GM12873 (cell line): ENCODE data around the gene CADPS2.
A peak's percentile ranks its signal among the peaks of the same experiment; 100 is the strongest.

Experiments used
- TF ChIP-seq, protein P1 (sequence below): IDR thresholded peaks from 2 replicates; pipeline ENCODE4 v1.5.1; 2012; ENCODE audit warnings: low read depth, mild to moderate bottlenecking, moderate library complexity, low read length, control low read depth; ENCODE audit not compliant: insufficient read depth; ENCODE audit errors: missing control alignments

The CADPS2 gene

DNA sequence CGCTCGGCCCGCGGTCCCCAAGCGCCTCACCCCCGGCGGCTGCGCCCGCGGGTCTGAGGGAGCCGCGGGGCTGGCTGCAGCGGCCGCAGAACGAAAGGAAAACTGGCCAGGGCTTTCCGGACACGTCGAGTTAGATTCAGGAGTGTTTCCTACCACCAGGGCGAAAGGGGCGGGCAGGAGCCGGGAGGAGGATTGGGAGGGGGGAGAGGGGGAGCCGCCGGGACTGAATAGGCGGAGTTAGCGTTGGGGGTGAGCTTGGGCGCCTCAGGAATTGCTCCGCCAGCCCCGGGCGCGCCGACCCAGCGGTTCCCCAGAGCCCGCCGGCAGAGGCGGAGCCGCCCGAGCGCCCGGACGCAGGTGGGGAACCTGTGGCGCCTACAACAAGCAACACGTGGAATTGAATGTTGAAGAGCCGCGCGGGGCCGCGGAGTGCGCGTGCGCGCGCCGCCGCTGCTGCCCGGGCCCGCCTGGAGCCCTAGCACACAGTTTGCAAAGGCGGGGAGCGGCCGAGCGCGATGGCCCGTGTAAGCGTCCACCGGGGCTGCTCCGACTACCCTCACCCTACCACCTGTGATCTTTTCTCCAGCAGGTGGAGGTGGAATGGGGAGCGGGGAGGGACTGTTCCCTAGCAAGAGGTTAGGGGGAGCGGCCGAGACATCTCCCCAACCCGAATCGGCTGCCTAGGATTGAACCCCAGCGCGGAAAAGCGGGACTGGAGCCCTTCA, at the start of gene CADPS2:
CADPS2 (minus strand) TSS at position 104 of the 725 bp plus-strand sequence. CDS start 123 bp downstream, outside the sequence.
- TF ChIP-seq, protein P1, sequence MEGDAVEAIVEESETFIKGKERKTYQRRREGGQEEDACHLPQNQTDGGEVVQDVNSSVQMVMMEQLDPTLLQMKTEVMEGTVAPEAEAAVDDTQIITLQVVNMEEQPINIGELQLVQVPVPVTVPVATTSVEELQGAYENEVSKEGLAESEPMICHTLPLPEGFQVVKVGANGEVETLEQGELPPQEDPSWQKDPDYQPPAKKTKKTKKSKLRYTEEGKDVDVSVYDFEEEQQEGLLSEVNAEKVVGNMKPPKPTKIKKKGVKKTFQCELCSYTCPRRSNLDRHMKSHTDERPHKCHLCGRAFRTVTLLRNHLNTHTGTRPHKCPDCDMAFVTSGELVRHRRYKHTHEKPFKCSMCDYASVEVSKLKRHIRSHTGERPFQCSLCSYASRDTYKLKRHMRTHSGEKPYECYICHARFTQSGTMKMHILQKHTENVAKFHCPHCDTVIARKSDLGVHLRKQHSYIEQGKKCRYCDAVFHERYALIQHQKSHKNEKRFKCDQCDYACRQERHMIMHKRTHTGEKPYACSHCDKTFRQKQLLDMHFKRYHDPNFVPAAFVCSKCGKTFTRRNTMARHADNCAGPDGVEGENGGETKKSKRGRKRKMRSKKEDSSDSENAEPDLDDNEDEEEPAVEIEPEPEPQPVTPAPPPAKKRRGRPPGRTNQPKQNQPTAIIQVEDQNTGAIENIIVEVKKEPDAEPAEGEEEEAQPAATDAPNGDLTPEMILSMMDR, result no peak

DNA sequence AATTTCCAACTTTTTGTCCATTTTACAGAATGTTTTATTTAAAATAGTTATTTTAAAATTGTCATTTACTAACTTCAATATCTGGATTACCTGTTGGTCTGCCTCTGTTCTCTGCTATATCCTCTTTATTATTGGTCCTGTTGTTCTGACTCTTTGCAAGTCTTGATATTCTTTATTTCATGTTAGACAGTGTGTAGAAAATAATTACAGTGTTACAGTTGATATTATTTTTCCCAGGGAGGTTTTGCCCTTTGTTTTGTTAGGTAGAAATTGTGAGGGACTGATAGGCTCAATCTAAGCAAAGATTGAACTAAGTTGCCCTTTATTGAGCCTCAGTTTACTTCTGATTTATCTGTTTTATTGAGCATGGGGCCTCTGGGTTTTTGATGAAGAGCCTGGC, 49.4 kb upstream of the CADPS2 start:
- TF ChIP-seq, protein P1, result no peak

DNA sequence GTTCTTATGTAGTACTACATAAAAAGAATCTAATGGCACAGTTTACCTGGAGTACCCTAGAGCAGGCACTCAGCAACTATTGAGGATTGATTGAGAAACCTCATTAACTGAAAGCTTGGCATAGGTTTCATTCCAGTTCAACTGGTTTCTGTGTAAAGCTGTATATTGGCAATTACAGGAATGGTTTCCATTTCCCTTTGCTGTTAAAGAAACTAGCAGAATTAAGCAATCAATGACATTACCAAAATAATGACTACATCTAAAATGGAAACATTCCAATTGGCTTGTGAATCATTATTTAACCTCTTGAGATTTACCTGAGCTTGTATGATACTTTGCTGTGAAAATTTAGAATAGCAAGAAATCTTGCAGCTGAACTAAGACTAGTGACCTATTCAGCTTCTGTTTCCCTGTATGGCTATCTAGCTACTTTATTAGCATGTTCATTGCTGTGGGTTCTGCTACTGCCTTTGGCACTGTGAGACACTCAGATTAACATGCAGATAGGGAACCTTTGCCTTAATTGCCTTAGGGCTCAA, 33.5 kb upstream of the CADPS2 start:
- TF ChIP-seq, protein P1, result no peak

DNA sequence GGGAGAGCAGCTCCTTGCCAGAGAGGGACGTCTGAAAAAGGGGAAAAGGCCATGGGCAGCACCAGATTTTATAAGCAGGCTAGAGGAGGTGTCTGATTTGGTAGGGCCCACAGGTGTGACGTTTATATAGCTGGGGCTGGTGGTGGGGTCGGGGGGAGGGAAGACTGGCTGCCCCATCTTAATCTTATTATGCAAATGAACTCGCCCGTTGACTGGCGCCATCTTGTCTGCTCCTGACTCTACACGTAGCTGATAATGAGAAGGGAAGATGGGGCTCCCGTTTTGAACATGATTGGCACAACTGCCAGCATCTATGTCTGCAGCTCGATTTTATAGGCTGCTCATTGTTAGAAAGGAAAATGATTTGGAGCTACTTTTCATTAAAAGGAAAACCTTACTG, 28.6 kb upstream of the CADPS2 start:
- TF ChIP-seq, protein P1, result no peak

DNA sequence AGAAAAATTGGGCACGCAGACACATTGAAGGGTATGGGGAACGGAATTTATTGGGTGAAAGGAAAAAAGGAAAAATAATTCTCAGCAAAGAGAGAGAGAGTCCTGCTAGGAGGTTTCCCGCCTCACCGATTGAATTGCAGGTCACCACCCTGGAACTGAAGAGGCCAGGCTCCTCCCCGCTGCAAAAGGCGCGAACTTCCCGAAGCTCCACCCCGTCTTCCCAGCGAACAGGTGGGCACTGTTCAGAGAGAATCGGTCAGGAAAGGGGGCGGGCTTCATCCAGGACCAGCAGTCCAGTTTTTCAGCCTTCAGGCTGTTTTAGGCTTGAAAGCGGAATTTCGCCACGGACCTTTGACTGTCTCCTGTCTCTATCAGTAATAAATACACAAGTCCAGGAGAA, 27.3 kb upstream of the CADPS2 start:
- TF ChIP-seq, protein P1, result no peak

DNA sequence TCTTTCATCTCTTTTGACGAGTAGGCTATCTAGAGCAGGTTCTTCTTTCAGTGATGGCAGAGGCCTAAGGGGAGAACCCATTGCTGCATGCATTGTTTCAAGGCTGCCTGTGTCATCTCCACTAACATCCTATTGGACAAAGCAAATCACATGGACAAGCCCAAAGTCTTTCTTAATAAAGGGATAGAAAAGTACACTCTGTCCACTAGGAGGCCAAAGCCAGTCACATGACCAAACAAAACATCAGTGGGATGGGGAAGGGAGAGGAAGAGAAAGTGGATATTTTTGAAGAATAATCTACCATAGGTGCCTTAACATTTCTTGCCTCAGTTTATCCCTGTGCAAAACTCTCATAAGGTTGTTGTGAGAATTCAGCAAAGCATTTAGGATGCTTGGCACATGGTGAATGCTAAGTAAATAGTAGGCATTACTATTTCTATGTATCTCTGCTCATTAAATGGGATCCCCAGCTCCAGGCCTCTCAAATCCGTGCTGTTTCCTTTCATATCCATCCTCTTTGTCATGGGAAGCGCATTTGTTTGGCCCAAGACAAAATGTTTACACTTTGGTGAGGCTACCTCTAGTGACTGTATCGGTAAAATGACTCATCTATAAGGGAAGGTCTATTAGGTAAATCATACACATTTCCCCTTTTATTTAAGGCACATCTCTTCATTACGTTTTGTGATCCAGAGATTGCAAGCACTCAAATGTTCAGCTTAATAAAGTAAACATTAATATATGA, 16.7 kb upstream of the CADPS2 start:
- TF ChIP-seq, protein P1, result peak; percentile 25

DNA sequence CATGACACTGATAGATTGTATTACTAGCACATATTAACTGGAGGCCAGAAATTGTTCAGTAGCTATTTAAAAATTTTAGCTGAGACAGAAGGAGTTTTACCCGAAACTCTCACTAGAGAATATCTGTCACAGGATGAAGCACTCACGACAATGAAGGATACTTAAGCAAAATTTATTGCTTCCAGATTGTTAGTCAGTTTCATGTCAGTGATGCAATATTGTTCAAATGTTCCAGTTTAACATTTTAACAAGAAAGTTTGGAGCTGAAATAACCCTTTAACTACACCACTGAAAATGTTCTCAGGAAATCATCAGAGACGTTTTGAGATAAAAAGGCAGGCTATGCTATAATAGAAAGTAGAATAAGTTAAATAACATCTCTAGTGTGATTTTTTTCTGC, 15.0 kb upstream of the CADPS2 start:
- TF ChIP-seq, protein P1, result no peak
